Activated CD4-positive, alpha-beta T cell treated with anti-CD3 and anti-CD28 coated beads, Interleukin-2, Interleukin-6, amounts not matched to agents 100 ng/mL and 50 ng/mL, durations not matched to agents 16 hours and 8 hours (primary cell): ENCODE data around the gene HOXA4.

Source experiments
- DNase-seq: peaks from one replicate; pipeline ENCODE4 v3.0.0-alpha.2; 2020

HOXA4 gene

GRCh38 chr7:27131390-27131819 lies 848 bp upstream of the HOXA4 start:
- no peak for DNase-seq

GRCh38 chr7:27129729-27130539 lies 623 bp downstream of the HOXA4 start:
- DNase-seq = no peak

GRCh38 chr7:27128776-27129728 lies 1.5 kb downstream of the HOXA4 start:
- DNase-seq = no peak

DNA sequence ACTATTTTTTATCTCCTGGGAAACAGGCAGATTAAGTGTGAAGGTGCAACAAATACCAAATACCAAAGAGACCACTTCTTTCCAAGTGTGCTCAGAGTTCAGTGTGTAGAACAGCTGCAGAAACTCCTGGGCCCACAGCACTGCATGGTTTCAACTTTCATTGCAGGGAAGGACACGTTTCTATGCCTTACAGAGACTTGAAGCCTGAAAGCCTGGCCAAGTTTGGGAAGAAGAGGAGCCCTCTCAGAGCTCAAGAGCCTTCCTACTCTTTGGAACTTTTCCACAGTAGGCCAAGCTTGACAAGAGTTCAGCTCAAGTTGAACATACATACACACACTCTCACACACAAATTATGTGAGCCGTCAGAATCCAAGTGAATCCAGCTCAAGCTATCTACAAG lies 2.5 kb downstream of the HOXA4 start:
- no peak for DNase-seq

DNA sequence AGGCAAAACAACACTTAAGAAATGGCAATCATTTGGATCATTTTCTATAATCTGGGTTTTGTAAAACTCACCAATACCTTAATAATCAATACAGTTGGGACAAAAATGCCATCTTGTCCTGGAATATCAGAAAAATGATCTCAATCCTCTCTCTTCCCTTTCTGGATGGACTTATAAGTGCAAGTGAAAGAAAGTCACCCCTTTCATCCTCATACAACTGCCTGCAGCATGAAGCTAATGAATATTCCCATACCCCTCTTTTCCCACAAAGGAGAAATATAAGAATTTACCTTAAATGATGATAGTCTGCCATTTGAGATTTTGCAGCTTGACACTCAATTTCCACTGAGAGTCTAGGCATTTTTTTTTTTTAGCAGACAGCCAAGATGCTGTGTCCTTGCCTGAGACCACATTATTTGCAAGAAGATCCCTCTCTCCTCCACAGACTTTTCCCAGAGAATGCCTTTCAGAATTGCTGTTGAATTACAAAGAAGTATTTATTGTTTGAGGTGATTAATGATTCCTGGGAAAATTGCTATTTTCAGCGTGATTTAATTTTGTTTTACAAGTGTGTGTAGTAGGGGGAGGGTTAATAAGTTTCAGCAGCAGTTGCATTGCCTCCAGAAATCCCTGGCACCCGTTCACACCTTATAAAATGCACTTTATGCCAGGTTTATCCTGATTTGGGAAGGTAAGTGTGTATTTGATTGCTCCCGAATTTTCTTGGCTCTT lies 3.8 kb downstream of the HOXA4 start:
- DNase-seq = no peak

GRCh38 chr7:27125986-27126394 lies 4.6 kb downstream of the HOXA4 start:
- no peak for DNase-seq

- no peak for DNase-seq
These were observed 5.5 kb downstream of the HOXA4 start for GRCh38 chr7:27124902-27125689.

GRCh38 chr7:27124096-27124901 lies 6.3 kb downstream of the HOXA4 start:
- no peak for DNase-seq

DNA sequence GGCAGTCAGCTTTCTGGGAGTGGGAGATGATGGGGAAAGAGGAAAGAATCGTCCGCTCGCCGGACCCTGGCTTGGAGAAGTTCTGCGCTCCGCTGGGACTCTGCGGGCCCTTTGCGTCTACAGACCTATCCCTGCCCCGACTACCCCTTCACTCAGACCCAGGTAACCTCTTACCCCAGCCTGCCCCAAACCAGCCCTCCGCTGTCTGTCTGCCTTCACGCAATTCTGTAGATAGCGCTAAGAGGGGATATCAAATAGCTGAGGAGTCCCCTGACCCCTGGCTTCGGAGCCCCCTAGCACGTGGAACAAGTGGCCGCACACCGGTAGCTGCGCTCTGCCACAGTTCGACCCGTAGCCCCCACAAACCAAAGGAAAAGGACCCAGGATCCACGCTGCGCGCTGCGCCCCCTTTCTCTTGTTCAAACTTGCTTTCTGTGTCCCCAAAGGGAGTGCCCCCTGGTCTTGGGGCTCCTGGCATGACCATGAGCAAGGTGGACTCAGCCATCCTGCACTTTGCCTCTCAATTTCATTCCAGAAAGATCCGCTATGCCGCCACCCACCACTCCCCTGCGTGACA lies 7.0 kb downstream of the HOXA4 start:
- DNase-seq = no peak

DNA sequence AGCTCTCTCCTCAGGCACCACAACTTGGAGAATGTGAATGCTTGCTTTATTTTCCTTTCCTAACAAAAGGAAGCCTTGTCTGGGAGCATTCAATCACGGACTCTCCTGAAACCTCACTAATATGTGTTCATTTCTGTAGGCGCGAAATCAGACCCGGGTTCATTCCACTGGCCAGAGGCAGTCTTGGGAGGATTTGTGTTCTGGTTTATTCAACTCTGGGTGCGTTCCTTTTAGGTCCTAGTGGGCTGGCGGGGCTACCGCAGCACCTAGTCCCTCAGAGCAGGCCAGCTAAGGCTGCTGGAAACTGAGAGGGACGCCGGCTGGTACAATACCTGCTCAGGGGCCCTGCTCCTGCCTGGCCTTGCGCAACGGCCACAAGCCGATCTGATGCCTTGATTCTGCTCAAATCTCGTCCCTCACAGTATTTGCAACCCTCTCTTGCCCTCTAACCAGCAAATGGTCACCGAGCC lies 7.5 kb downstream of the HOXA4 start:
- no peak for DNase-seq

GRCh38 chr7:27122077-27122910 lies 8.3 kb downstream of the HOXA4 start:
- no peak for DNase-seq

DNA sequence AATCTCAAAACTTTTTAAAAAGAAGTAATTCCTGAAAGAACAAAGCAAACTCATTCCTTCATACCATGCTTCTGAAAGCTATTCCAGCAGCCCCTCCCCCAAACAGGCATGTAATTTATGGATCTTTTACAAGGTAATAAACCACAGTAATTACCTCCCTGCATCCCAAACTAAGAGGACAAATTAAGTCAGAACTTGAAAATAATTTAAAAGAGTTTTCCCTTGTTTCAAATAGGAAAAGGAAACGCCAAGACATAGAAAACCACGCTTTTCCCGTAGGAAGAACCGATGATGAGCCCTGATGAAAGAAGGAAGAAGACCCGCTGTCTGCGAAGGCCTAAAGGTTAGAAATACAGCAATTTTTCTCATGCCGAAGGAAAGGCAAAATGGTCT lies 8.9 kb downstream of the HOXA4 start:
- no peak for DNase-seq

- DNase-seq = no peak
These were observed 11.1 kb downstream of the HOXA4 start for GRCh38 chr7:27119412-27119911.

GRCh38 chr7:27118580-27118979 lies 12.0 kb downstream of the HOXA4 start:
- no peak for DNase-seq

- DNase-seq = no peak
These were observed 12.6 kb downstream of the HOXA4 start for GRCh38 chr7:27117887-27118491.

- no peak for DNase-seq
These were observed 13.3 kb downstream of the HOXA4 start for GRCh38 chr7:27116962-27117886.

DNA sequence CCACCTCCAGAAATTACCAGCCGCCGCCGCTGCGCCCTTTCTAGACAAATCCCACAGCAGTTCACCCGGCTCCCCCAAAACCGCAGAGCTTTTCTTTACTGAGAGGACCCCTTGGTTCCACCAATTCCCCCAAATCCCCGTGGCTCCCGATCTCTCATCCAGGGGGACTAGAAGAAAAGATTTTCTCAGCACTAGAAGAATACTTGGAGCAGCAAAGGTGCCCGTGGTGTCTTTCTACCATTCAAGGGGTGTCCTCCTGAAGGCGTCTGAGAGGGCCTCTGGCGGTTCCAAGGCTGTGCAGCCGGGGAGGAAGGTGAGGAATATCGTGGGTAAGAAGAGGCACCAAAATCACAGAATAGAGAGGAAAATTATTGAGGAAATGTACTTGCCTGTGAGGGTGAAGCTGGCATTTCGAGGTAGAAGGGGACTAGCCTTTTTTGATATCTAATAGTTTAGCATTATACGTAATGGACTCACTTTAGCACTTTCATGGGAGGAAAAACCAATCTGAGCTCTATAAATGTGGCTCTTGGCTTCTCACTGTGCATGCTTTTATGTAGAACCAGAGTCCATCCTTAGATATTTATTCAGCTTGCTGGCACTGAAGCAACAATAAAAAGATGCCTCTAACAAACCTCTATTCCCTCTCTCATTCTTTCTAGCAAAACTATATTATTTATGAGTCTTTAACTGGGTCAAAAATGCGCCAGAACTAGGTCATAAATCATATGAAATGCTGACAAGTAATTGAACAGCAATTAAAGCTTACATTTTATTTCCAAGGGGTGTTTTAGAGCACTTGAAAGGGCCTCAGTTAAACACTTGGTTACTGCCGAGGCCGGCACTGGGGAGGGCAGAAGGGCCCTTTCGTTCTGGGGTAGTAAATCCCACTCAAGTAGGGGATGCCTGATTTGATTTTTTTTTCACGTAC lies 14.3 kb downstream of the HOXA4 start:
- no peak for DNase-seq
